GM15510 (cell line): ENCODE data around the gene PLEKHA7.

ENCODE experiments used
- POLR2A ChIP-seq: IDR thresholded peaks from 3 replicates; pipeline ENCODE4 v1.6.1; 2011; ENCODE audit warnings: borderline replicate concordance; ENCODE audit not compliant: insufficient read length; ENCODE audit errors: extremely low read depth

PLEKHA7 gene

GRCh38 chr11:16794047-16794818 is 220.0 kb downstream of the PLEKHA7 start:
- no peak for TF ChIP-seq POLR2A

DNA sequence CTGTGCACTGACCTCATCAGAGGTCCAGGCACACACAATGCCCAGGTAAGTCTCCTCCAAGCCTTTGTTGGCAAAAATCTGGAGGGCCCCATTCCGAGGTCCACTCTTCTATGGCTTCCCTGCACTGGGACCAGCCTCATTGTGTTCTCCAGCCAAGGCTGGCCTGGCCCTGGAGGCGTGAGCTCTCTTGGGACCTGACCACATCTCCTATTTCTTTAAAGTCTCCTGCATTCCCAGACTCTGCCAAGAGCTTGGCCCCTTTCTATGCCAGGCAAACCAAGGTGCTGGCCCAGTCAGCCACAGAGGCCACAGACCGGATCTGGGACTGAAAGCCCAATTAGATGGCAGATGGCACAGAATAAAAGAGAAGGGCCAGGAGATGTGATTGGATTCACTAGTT is 220.7 kb downstream of the PLEKHA7 start:
- no peak for TF ChIP-seq POLR2A

GRCh38 chr11:16793009-16793408 is 221.2 kb downstream of the PLEKHA7 start:
- no peak for TF ChIP-seq POLR2A

DNA sequence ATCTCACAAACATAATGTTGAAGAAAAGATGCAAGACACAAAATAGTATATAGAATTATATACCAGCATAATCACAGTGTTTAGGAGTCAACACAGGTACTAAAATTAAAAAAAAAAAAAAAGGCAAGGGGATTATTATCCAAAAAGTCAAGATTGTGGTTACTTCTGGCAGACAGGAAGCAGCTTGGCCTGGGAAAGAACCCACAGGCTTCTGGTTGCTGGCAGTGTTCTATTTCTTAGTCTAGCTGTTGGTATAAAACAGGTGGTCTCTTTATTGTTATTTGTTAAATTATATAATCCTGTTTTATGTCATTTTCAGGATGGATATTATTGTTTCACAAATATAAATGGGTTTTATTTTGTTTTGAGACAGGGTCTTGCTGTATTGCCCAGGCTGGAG is 221.8 kb downstream of the PLEKHA7 start:
- no peak for TF ChIP-seq POLR2A

DNA sequence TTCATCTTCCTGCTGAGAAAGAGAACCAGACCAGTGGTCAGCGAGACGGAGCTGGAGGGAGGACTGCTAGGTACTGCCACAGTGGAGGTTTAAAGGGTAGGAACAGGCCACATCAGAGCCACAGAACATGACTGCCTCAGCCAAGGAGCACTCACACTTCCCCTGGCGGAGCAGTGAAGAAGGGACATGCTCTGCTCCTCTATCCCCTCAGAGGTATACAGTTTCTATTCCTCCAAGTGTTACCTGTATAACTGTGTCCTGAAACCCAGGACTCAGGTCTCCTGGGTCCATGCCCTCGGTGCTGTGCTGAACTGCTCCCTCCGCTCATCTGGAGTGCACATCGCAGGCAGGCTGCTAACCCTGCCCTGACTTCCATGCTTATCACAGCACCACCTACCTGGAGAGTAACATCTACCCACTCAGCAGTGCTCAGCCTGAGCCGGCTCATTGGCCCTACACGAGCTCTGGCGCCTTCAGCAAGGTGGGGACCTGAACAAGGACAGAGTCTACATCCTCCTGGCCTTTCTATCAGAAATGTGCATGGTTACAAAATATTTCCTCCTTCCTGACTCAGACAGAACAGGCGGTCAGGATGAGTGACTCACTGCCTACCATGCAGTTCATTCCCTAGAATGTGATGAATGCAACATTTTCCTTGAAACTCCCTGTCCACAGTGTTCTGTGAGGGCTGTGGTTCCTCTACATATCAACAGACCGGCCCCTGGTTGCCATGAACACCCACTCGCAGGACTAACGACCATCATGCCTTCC is 222.8 kb downstream of the PLEKHA7 start:
- TF ChIP-seq POLR2A = no peak

DNA sequence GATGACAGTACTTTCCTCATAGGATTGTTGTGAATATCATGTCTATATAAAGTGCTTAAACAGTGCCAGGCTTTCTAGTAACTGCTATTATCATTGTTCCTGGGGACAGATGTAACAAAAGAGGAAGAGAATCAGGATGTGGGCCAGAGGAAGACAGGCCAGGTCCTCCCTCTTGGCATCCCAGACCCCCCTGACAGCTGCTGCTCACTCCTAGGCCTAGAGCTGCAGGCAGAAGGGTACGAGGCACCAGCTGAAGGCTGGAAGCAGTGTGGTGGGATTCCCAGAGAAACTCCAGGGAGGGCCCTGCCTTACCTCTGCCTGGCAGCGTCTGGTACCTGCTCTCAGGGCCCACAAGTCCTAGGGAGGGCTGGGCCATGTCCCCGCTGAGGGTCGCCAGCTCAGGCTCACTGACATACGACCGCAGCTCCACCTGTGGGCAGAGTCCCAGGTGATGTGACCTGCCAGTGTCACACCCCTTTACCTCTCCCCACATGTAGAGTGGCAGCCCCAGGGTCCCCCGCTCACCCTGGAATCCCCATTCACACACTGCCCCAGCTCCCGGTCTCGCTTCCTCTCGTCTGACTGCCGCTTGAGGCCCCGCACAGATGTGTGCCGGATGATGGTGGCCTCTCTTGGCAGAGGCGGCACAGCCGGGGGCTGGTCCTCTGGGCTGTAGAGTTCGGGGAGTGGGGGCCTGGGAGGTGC is 223.6 kb downstream of the PLEKHA7 start:
- no peak for TF ChIP-seq POLR2A

DNA sequence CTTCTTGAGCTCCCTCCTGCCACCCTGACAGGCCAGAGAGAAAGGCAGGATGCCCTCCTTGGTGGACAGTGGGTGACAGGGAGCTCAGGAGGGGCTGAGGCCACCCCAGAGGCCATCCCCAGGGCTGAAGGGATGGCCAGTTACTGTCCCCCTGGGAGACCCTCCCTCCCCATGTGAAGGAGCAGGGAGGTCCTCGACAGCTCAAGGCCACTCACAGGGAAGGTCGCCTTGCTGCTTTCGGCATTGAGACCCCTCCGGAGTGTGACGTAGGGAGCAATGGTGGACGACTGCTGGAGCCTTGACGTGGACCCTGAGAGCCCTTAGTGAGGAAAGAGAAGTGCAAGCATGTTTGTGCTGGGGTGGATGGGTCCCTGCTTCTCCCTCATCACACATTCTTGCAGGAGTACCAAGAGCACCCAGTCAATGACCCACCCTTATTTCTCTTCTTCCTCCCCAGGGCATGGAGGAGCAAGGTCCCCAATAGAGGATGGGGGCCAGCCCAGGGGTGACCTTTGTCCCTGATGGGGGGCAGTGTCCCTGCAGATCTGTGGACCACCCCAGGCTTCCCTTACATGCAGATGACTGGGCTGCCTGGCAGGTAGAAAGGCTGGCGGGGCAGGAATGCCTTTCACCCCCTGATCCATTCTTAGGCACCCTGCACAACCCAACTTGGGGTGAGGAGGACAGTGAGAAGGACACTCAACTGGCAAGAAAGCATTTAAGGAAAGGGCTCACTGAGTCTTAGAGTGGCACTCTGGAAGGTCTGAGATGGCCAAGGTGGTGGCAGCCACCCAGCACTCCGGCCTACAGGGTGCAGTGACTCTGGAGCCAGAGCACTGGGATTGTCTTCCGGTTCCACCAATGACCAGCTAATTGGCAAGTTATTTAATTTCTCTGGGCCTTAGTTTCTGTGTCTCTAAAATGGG is 224.4 kb downstream of the PLEKHA7 start:
- TF ChIP-seq POLR2A = no peak

DNA sequence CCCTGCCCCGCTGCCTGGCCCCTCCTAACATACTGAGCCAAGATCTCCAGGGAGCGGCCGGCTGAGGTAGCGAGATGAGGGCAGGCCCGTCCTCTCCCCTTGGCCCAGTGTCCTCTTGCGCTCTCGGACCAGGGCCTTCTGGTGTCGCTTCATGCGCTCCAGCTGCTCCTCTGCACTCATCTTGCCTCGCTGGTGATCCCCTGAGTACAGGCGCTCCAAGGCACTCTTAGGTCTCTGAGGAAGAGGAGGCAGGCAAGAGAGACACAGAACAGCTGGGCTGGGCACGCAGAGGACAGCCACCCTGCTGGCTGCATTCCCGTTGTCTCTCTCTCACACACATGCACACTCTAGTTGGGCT is 225.2 kb downstream of the PLEKHA7 start:
- TF ChIP-seq POLR2A = no peak

DNA sequence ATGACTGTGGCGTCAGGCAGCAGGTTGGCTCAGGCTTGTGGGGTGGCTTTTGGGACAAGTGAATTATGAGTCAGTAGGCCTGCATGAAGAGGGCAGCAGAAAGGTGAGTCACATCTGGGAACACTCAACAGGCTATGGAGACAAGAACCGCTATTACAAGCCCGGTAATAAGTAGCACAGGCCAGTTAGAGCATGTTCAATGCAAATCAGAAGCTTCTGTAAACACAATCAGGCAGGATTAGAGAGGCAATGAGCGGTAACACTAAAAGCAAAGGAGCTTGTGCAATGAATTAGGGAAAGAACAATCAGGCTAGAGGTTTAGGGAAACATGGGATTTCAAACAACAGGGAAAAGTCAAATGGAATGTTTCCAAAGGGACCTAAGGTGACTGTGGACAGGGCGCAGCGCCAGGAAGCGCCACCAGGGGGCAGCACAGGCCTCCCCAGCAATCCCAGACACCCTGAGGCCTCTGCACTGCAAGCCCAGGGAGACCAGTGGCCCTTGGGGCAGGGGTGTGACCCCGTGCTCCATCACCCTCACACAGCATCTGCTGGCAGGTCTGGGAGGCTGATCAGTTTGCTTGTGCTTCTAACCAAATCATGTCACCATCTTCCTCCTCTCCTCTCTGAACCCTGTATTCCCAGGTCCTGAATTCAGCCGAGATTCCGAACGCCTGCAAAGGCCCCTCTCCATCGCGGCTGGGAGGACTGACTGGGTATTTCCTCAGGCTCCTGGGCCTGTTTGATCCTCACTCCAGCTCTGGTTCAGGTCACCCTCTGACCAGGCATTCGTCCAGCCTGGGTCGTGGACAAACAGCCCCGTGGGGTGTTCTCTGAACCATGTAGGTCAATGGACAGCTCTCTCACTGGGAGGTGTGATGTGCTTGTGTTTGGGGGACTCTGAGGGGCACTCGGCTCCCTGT is 225.8 kb downstream of the PLEKHA7 start:
- no peak for TF ChIP-seq POLR2A

- TF ChIP-seq POLR2A = no peak
Measured at GRCh38 chr11:16787035-16787742, 227.0 kb downstream of the PLEKHA7 start.

- no peak for TF ChIP-seq POLR2A
Measured at GRCh38 chr11:16786131-16786530, 228.1 kb downstream of the PLEKHA7 start.

- TF ChIP-seq POLR2A = no peak
Measured at GRCh38 chr11:16785520-16786128, 228.6 kb downstream of the PLEKHA7 start.
